GM12892 (cell line): ENCODE results near the gene CWC15.

Experiments used
- POLR2A ChIP-seq: IDR thresholded peaks from 2 replicates; pipeline ENCODE4 v1.6.1; 2011; ENCODE audit warnings: low read depth, low read length, control low read depth
- POLR2AphosphoS5 ChIP-seq: IDR thresholded peaks from 2 replicates; pipeline ENCODE4 v1.6.1; 2011; ENCODE audit warnings: low read depth, low read length, control low read depth

GRCh38 chr11:95014184-95014821, 40.9 kb upstream of the CWC15 start:
- TF ChIP-seq POLR2AphosphoS5 (no peak), POLR2A (no peak)
